Heart left ventricle (tissue), 16 donors: ENCODE data around the gene ZC3H7A. TPM values are rescaled to one million over a fixed set of nuclear protein-coding genes. Genes with fewer than 3 reads are reported as not detected.
A peak's percentile ranks its signal among the peaks of the same experiment; 100 is the strongest.

ENCODE experiments used
- ATAC-seq, 4 donors: fragments of 200-7000 bp; cut with Tn5 transposase; one replicate each; pipeline ENCODE4 v1.9.1; 2020 to 2022; ENCODE audit warnings: moderate library complexity in 4 of 4, mild to moderate bottlenecking in 3 of 4, moderate number of reproducible peaks in 1 of 4
- DNase-seq, 5 donors: peaks; one replicate each; pipeline ENCODE4 v3.0.0-alpha.2; 2020
- H3K27ac ChIP-seq, 12 donors: fragments of 200-600 bp; sonication (generic) in 4 of 12; one replicate each; pipeline versions ENCODE4 v1.5.0 to v1.8.0; 2016 to 2022; ENCODE audit warnings: mild to moderate bottlenecking in 2 of 12
- H3K27me3 ChIP-seq, 9 donors: fragments of 200-600 bp; sonication (generic) in 2 of 9; one replicate each; pipeline versions ENCODE4 v1.5.1 to v1.8.0; 2016 to 2022; ENCODE audit warnings: mild to moderate bottlenecking in 3 of 9
- H3K36me3 ChIP-seq, 9 donors: fragments of 200-600 bp; sonication (generic) in 2 of 9; one replicate each; pipeline versions ENCODE4 v1.5.0 to v1.8.0; 2018 to 2022; ENCODE audit warnings: mild to moderate bottlenecking in 2 of 9
- H3K4me1 ChIP-seq, 12 donors: fragments of 200-600 bp; sonication (generic) in 4 of 12; one replicate each; pipeline versions ENCODE4 v1.5.0 to v1.8.0; 2016 to 2022; ENCODE audit warnings: mild to moderate bottlenecking in 3 of 12
- H3K4me3 ChIP-seq, 12 donors: fragments of 200-600 bp; sonication (generic) in 4 of 12; one replicate each; pipeline versions ENCODE4 v1.5.0 to v1.8.0; 2017 to 2022; ENCODE audit warnings: mild to moderate bottlenecking in 9 of 12, moderate library complexity in 4 of 12
- H3K9me3 ChIP-seq, 12 donors: fragments of 200-600 bp; sonication (generic) in 4 of 12; one replicate each; pipeline versions ENCODE4 v1.5.0 to v1.8.0; 2016 to 2022; ENCODE audit warnings: mild to moderate bottlenecking in 1 of 12
- POLR2A ChIP-seq, 2 donors: fragments of 450-650 bp; IDR thresholded peaks; one replicate each; pipeline ENCODE4 v1.6.1; 2017; ENCODE audit warnings: antibody characterized with exemption in 2 of 2, mild to moderate bottlenecking in 2 of 2, moderate library complexity in 2 of 2
- WGBS, 4 donors: extraction: QIAGEN DNeasy Blood & Tissue Kit in 2 of 4; methylation state at CpG; one replicate each; pipeline versions ENCODE4 v1.1.5 to v1.1.7; 2013 to 2018; 5-methylcytosine and 5-hydroxymethylcytosine counted together
- intact Hi-C, 10 donors: fragments of 100-400 bp; cut with DNase I; formaldehyde crosslinking; loops; one replicate each; pipeline versions ENCODE4 v1.11.1 to v1.14.2; 2022
- long read RNA-seq, 3 donors: library from polyadenylated mRNA; unstranded; transcript quantifications; one replicate each; pipeline ENCODE4 v2.0.0, GENCODE V29; 2020 to 2021
- polyA plus RNA-seq, 2 donors: library from polyadenylated mRNA; stranded (reverse); fragments of 200-250 nt; gene quantifications; one replicate each; pipeline ENCODE4 v1.2.3, GENCODE V29; 2013
- total RNA-seq, 9 donors: library from RNA; depleted of rRNA in 2 of 9; stranded (reverse); fragments of >200 nt in 2 of 9; fragmentation: NEBNext Ultra II Directional in 3 of 9; extraction: Animal tissue kit (Norgen Biotek cat#: 25700) in 3 of 9; gene quantifications; one replicate each; pipeline versions ENCODE4 v1.1.0 to v1.2.4, GENCODE V29; 2016 to 2023
- TF ChIP-seq, protein P1 (sequence below), 12 donors: fragments of 200-600 bp; sonication (generic) in 4 of 12; IDR thresholded peaks; one replicate each; pipeline versions ENCODE4 v1.5.0 to v1.8.0; 2018 to 2022; ENCODE audit warnings: antibody characterized with exemption in 12 of 12, mild to moderate bottlenecking in 5 of 12
- donor health status: ischemic (EF 13 %, LVEDD 7.1; RV severe dilation, severe dysfunction).
- donor health status: healthy with polysubstance abuse.
- donor health status: DM: no; HTN: yes; CAD: no.
- donor health status: DM: no; HTN: no; CAD: no.
- donor health status: ischemic (EF 25% LVEDD 6.9; RV normal size, moderate dysfunction).
- donor health status: ischemic (EF 25% LVEDD 5.7; RV mildly dilated, moderate dysfunction).
- donor health status: healthy.
- donor health status: DM: yes; HTN: yes; CAD: no.
- donor health status: ischemic (EF 35%, LVEDD 5.7; RV mildly dilated, moderate dysfunction).
- donor health status: nonischemic (EF 11% LVEDD 7.7; RV severe dilation, severe dysfunction).
- donor health status: DM: yes; HTN: yes; CAD: no.
- donor health status: PGD.
- donor health status: ischemic (EF 29% LVEDD 5.4; RV normal size, mild dysfunction).
- donor health status: nonischemic (EF 23%, LVEDD 6.1; RV moderate dilation, normal function).

ZC3H7A gene
- total RNA-seq, result 10 to 100 TPM; 20.2 to 42.3 (median 29.7) TPM
- polyA plus RNA-seq, result 10 to 100 TPM; 16.9 to 17.7 TPM
- long read RNA-seq, donor 1, transcript ZC3H7A-201 (23 exons, 3,825 nt), result major isoform, 27 of 45 reads
- long read RNA-seq, donor 1, partial matches to known transcripts, result 12 of 45 reads
- long read RNA-seq, donor 1, other reads (novel, unspliced or antisense), result 5 of 45 reads
- long read RNA-seq, donor 2, partial matches to known transcripts, result 17 of 23 reads
- long read RNA-seq, donor 2, other reads (novel, unspliced or antisense), result 3 of 23 reads
- long read RNA-seq, donor 3, transcript ZC3H7A-201 (23 exons, 3,825 nt), result major isoform, 23 of 33 reads
- long read RNA-seq, donor 3, partial matches to known transcripts, result 6 of 33 reads
- long read RNA-seq, donor 3, other reads (novel, unspliced or antisense), result 4 of 33 reads

GRCh38 chr16:11797166-11797956 is at the start of gene ZC3H7A:
Gene ZC3H7A, minus strand, starts transcription at chr16:11797258. Its CDS starts 14,904 bp downstream, at chr16:11782354.
- 0 to 1% (median 1%) methylated on average over 21 to 80 of the region's 80 CpGs for WGBS, 4 donors
- peak within 1 kb of the TSS; percentile 59 to 100 (median 96) for H3K4me3 ChIP-seq
- no peaks in the 10 kb centered on the region for H3K9me3 ChIP-seq
- TF ChIP-seq POLR2A (IDR thresholded peaks at IDR 0.05), result peak; percentile 47 to 87
- TF ChIP-seq, protein P1, sequence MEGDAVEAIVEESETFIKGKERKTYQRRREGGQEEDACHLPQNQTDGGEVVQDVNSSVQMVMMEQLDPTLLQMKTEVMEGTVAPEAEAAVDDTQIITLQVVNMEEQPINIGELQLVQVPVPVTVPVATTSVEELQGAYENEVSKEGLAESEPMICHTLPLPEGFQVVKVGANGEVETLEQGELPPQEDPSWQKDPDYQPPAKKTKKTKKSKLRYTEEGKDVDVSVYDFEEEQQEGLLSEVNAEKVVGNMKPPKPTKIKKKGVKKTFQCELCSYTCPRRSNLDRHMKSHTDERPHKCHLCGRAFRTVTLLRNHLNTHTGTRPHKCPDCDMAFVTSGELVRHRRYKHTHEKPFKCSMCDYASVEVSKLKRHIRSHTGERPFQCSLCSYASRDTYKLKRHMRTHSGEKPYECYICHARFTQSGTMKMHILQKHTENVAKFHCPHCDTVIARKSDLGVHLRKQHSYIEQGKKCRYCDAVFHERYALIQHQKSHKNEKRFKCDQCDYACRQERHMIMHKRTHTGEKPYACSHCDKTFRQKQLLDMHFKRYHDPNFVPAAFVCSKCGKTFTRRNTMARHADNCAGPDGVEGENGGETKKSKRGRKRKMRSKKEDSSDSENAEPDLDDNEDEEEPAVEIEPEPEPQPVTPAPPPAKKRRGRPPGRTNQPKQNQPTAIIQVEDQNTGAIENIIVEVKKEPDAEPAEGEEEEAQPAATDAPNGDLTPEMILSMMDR (IDR thresholded peaks at IDR 0.05), result peak; percentile 55 to 98 (median 86)
- ATAC-seq (peak; percentile 98 to 99 (median 99)), DNase-seq (peak; percentile 96 to 99 (median 99))
- peaks cover 0 to 26% (median 7%) of the 10 kb centered on the region in 9 donors for H3K36me3 ChIP-seq
- intact Hi-C loops, result loop anchor here in 9 of 10 donors (2.0 to 10.0 kb wide), 7 partner anchors 53 to 855 kb away; partner anchors contain the start of genes TXNDC11 (in 7 of the 9), RSL1D1 (in 2 of the 9), CLEC16A (in 1 of the 9) and DEXI (in 1 of the 9)
- peak within 1 kb of the TSS; percentile 87 to 99 (median 98) for H3K27ac ChIP-seq
- H3K4me1 ChIP-seq, result peaks cover 7 to 78% (median 53%) of the 10 kb centered on the region in 12 donors
- H3K27me3 ChIP-seq, result no peaks in the 10 kb centered on the region

DNA sequence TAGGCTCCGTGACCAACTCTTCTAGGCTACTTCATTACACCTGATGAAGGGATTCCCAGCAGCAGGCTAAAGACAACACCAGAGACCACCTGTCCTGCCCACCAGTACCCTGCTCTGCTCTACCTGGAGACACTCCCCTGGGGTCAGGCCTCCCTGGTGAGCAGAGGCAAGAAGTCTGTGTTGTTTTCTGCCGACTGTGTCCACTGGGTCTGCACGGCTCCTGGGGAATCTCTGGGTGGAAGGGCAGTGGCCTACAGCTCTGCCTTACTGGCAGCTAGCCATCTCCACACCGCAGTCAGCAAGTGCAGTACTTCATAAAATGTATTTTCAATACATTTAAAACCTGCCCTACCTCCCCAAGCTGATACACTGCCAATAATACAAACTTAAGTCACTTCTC is 47.4 kb upstream of the ZC3H7A start:
- H3K27me3 ChIP-seq, result no peaks in the 10 kb centered on the region
- ATAC-seq (no peak), DNase-seq (no peak)
- intact Hi-C loops, result loop anchor here in 1 of 10 donors (10.0 kb wide), 1 partner anchor 100 kb away; the partner anchor contains the start of gene TXNDC11
- no peaks in the 10 kb centered on the region for H3K9me3 ChIP-seq
- H3K36me3 ChIP-seq, result peaks cover 2 to 100% (median 97%) of the 10 kb centered on the region in 9 donors
- peaks cover 0 to 13% (median 6%) of the 10 kb centered on the region in 12 donors for H3K4me1 ChIP-seq
- no peak for TF ChIP-seq POLR2A (IDR thresholded peaks at IDR 0.05)
- TF ChIP-seq, protein P1 (IDR thresholded peaks at IDR 0.05), result no peak
- no peak overlapping the region for H3K4me3 ChIP-seq
- H3K27ac ChIP-seq, result no peak overlapping the region
- 86 to 94% (median 90%) methylated on average over 4 of the region's 4 CpGs for WGBS, 4 donors

- TF ChIP-seq, protein P1 (IDR thresholded peaks at IDR 0.05), result no peak
- no peak for TF ChIP-seq POLR2A (IDR thresholded peaks at IDR 0.05)
- WGBS, 4 donors, result 89 to 95% (median 89%) methylated on average over 5 of the region's 5 CpGs
- DNase-seq (no peak), ATAC-seq (no peak)
- intact Hi-C loops, result loop anchor here in 1 of 10 donors (10.0 kb wide), 1 partner anchor 99 kb away; the partner anchor contains the start of gene TXNDC11
- Histone ChIP-seq H3K27ac (no peak overlapping the region), H3K9me3 (no peaks in the 10 kb centered on the region), H3K4me1 (peaks cover 0 to 7% (median 1%) of the 10 kb centered on the region in 12 donors), H3K27me3 (no peaks in the 10 kb centered on the region), H3K4me3 (no peak overlapping the region), H3K36me3 (peaks cover 2 to 100% (median 99%) of the 10 kb centered on the region in 9 donors)
Measured at GRCh38 chr16:11843861-11844260, 46.8 kb upstream of the ZC3H7A start.
